Neural progenitor cell (in vitro differentiated cells): Measurements from ENCODE around the gene LRRIQ3. TPM values are rescaled to one million over a fixed set of nuclear protein-coding genes. Genes with fewer than 3 reads are reported as not detected.

ENCODE experiments used
- DNase-seq: peaks from one replicate; pipeline ENCODE4 v3.0.0-alpha.2; 2016; ENCODE audit warnings: low spot score
- H2AFZ ChIP-seq: fragments of 200-600 bp; sonication (generic); replicated peaks from 2 replicates; pipeline ENCODE4 v1.6.1; 2016; ENCODE audit warnings: antibody characterized with exemption
- H3F3A ChIP-seq: fragments of 200-600 bp; sonication (generic); 2 replicates; pipeline ENCODE4 v1.6.1; 2016; ENCODE audit warnings: antibody characterized with exemption, low read depth
- H3K27ac ChIP-seq: fragments of 200-600 bp; sonication (generic); 2 replicates; pipeline ENCODE4 v1.5.1; 2016; ENCODE audit warnings: mild to moderate bottlenecking
- H3K27me3 ChIP-seq: fragments of 200-600 bp; sonication (generic); 2 replicates; pipeline ENCODE4 v1.6.1; 2016; ENCODE audit warnings: mild to moderate bottlenecking, moderate library complexity
- H3K36me3 ChIP-seq: fragments of 200-600 bp; sonication (generic); 2 replicates; pipeline ENCODE4 v1.5.1; 2016
- H3K4me1 ChIP-seq: fragments of 200-600 bp; sonication (generic); 2 replicates; pipeline ENCODE4 v1.6.1; 2016; ENCODE audit warnings: mixed run types
- H3K4me2 ChIP-seq: fragments of 200-600 bp; sonication (generic); 2 replicates; pipeline ENCODE4 v1.6.1; 2016
- H3K4me3 ChIP-seq: fragments of 200-600 bp; sonication (generic); 2 replicates; pipeline ENCODE4 v1.5.1; 2016
- H3K79me2 ChIP-seq: fragments of 200-600 bp; sonication (generic); 2 replicates; pipeline ENCODE4 v1.6.1; 2016; ENCODE audit warnings: low read depth
- H3K9ac ChIP-seq: fragments of 200-600 bp; sonication (generic); 2 replicates; pipeline ENCODE4 v1.6.1; 2016
- H3K9me3 ChIP-seq: fragments of 200-600 bp; sonication (generic); 2 replicates; pipeline ENCODE4 v1.5.1; 2016; ENCODE audit warnings: low read depth
- H4K20me1 ChIP-seq: fragments of 200-600 bp; sonication (generic); 2 replicates; pipeline ENCODE4 v1.6.1; 2016; ENCODE audit warnings: low read depth
- H3K27ac Mint-ChIP-seq: 3 replicates; pipeline ENCODE4 v1.8.0; 2021; ENCODE audit warnings: mixed read lengths
- H3K27me3 Mint-ChIP-seq: 2 replicates; pipeline ENCODE4 v1.8.0; 2022; ENCODE audit warnings: low read depth, mild to moderate bottlenecking, inconsistent platforms, moderate library complexity, mixed read lengths; ENCODE audit not compliant: insufficient read depth
- H3K36me3 Mint-ChIP-seq: 3 replicates; pipeline ENCODE4 v1.8.0; 2021; ENCODE audit warnings: mixed read lengths
- H3K4me1 Mint-ChIP-seq: 3 replicates; pipeline ENCODE4 v1.8.0; 2021; ENCODE audit warnings: mixed read lengths
- H3K4me3 Mint-ChIP-seq: 3 replicates; pipeline ENCODE4 v1.8.0; 2021; ENCODE audit warnings: mild to moderate bottlenecking, moderate library complexity, mixed read lengths
- H3K9me3 Mint-ChIP-seq: 3 replicates; pipeline ENCODE4 v1.8.0; 2020; ENCODE audit warnings: mixed read lengths
- CTCF ChIP-seq: fragments of 200-600 bp; sonication (generic); IDR thresholded peaks from 2 replicates; pipeline ENCODE4 v1.5.1; 2017; ENCODE audit warnings: antibody characterized with exemption, mild to moderate bottlenecking
- EZH2 ChIP-seq: fragments of 200-600 bp; sonication (generic); IDR thresholded peaks from 2 replicates; pipeline ENCODE4 v1.6.1; 2017; ENCODE audit warnings: antibody characterized with exemption, mild to moderate bottlenecking, moderate library complexity
- EZH2phosphoT487 ChIP-seq: fragments of 200-600 bp; sonication (generic); IDR thresholded peaks from 2 replicates; pipeline ENCODE4 v1.6.1; 2017; ENCODE audit warnings: antibody characterized with exemption
- total RNA-seq: library from RNA; depleted of rRNA; stranded (reverse); fragments of >200 nt; gene quantifications from 2 replicates; pipeline ENCODE4 v1.2.3, GENCODE V29; 2015; ENCODE audit warnings: low replicate concordance

LRRIQ3 gene
- total RNA-seq, 1 donor from 2014 or later: 3.3 TPM

GRCh38 chr1:74237787-74238186 is 39.8 kb upstream of the LRRIQ3 start:
- H3K9ac ChIP-seq: no peak overlapping the region
- peaks cover 2% of the 10 kb centered on the region for H3K4me1 Mint-ChIP-seq
- DNase-seq: no peak
- H3K27ac ChIP-seq: no peak overlapping the region
- TF ChIP-seq EZH2 (no peak), CTCF (no peak), EZH2phosphoT487 (no peak)
- H3K27me3 ChIP-seq: no peaks in the 10 kb centered on the region
- peaks cover 6% of the 10 kb centered on the region for H3K9me3 Mint-ChIP-seq
- no peaks in the 10 kb centered on the region for H3K9me3 ChIP-seq
- H2AFZ ChIP-seq: no peak overlapping the region
- H3K4me1 ChIP-seq: no peaks in the 10 kb centered on the region
- H3K79me2 ChIP-seq: no peaks in the 10 kb centered on the region
- H3K4me3 Mint-ChIP-seq: no peak overlapping the region
- H3K36me3 ChIP-seq: no peaks in the 10 kb centered on the region
- H4K20me1 ChIP-seq: no peaks in the 10 kb centered on the region
- no peak overlapping the region for H3K4me2 ChIP-seq
- H3K27me3 Mint-ChIP-seq: no peaks in the 10 kb centered on the region
- no peak overlapping the region for H3K4me3 ChIP-seq
- peaks cover 2% of the 10 kb centered on the region for H3K36me3 Mint-ChIP-seq
- H3F3A ChIP-seq: no peaks in the 10 kb centered on the region
- no peak overlapping the region for H3K27ac Mint-ChIP-seq

- no peak overlapping the region for H3K4me2 ChIP-seq
- no peaks in the 10 kb centered on the region for H3K36me3 ChIP-seq
- no peak overlapping the region for H3K4me3 ChIP-seq
- no peaks in the 10 kb centered on the region for H3K27me3 ChIP-seq
- no peak overlapping the region for H3K27ac ChIP-seq
- H3K9me3 Mint-ChIP-seq: peaks cover 9% of the 10 kb centered on the region
- H3K4me1 ChIP-seq: no peaks in the 10 kb centered on the region
- no peaks in the 10 kb centered on the region for H4K20me1 ChIP-seq
- no peak for TF ChIP-seq CTCF
- TF ChIP-seq EZH2: no peak
- H3K4me1 Mint-ChIP-seq: peaks cover 2% of the 10 kb centered on the region
- H3K27me3 Mint-ChIP-seq: no peaks in the 10 kb centered on the region
- no peaks in the 10 kb centered on the region for H3K79me2 ChIP-seq
- H3K9ac ChIP-seq: no peak overlapping the region
- peaks cover 2% of the 10 kb centered on the region for H3K36me3 Mint-ChIP-seq
- H3K27ac Mint-ChIP-seq: no peak overlapping the region
- no peak overlapping the region for H3K4me3 Mint-ChIP-seq
- H2AFZ ChIP-seq: no peak overlapping the region
- H3F3A ChIP-seq: no peaks in the 10 kb centered on the region
- DNase-seq: no peak
- no peaks in the 10 kb centered on the region for H3K9me3 ChIP-seq
These were observed 39.1 kb upstream of the LRRIQ3 start for GRCh38 chr1:74237035-74237434.

DNA sequence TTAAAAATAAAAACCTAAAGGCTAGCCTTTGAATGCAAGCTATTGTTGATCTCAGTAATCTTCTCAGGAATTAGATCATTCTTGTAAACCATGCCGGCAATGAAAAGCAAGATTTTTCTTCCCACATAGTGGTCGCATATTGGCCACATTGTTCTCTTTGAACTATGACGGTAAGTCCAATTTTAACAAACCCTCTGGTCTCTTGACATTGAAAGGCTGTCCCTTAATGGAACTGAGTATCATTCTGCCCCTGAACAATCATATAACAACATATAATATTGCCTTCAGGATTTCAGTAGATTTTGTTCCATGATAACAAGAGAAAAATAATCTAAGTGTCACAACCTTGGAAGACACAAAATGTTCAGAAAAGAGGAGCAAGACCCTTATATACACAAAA is 38.5 kb upstream of the LRRIQ3 start:
- Mint-ChIP-seq H3K27me3 (no peaks in the 10 kb centered on the region), H3K4me3 (no peak overlapping the region), H3K9me3 (peaks cover 10% of the 10 kb centered on the region), H3K36me3 (peaks cover 2% of the 10 kb centered on the region), H3K4me1 (peaks cover 2% of the 10 kb centered on the region), H3K27ac (no peak overlapping the region)
- H2AFZ ChIP-seq: no peak overlapping the region
- H3K9me3 ChIP-seq: no peaks in the 10 kb centered on the region
- no peaks in the 10 kb centered on the region for H3K79me2 ChIP-seq
- H3K27me3 ChIP-seq: no peaks in the 10 kb centered on the region
- no peaks in the 10 kb centered on the region for H4K20me1 ChIP-seq
- TF ChIP-seq EZH2phosphoT487 (no peak), EZH2 (no peak), CTCF (no peak)
- no peaks in the 10 kb centered on the region for H3K36me3 ChIP-seq
- no peak overlapping the region for H3K4me3 ChIP-seq
- H3K27ac ChIP-seq: no peak overlapping the region
- H3K4me1 ChIP-seq: no peaks in the 10 kb centered on the region
- no peaks in the 10 kb centered on the region for H3F3A ChIP-seq
- DNase-seq: no peak
- H3K9ac ChIP-seq: no peak overlapping the region
- no peak overlapping the region for H3K4me2 ChIP-seq

- Mint-ChIP-seq H3K27ac (no peak within 1 kb of the TSS), H3K27me3 (no peaks in the 10 kb centered on the region), H3K36me3 (peaks cover 2% of the 10 kb centered on the region), H3K4me1 (peaks cover 2% of the 10 kb centered on the region), H3K4me3 (no peak within 1 kb of the TSS), H3K9me3 (peaks cover 10% of the 10 kb centered on the region)
- Histone ChIP-seq H3F3A (no peaks in the 10 kb centered on the region), H3K9me3 (no peaks in the 10 kb centered on the region), H3K27me3 (no peaks in the 10 kb centered on the region), H3K36me3 (no peaks in the 10 kb centered on the region), H3K4me2 (no peak within 1 kb of the TSS), H3K4me3 (no peak within 1 kb of the TSS), H3K9ac (no peak within 1 kb of the TSS), H3K4me1 (no peaks in the 10 kb centered on the region), H4K20me1 (no peaks in the 10 kb centered on the region), H2AFZ (no peak within 1 kb of the TSS), H3K27ac (no peak within 1 kb of the TSS), H3K79me2 (no peaks in the 10 kb centered on the region)
- TF ChIP-seq CTCF: no peak
- no peak for TF ChIP-seq EZH2phosphoT487
- TF ChIP-seq EZH2: no peak
- DNase-seq: no peak
These were observed 37.2 kb upstream of the LRRIQ3 start, which contains the start of gene TNNI3K for GRCh38 chr1:74235153-74235552. TSS of gene TNNI3K (plus strand) at chr1:74235387. CDS start at chr1:74235452, 65 bp downstream.
